Spleen (tissue), 11 donors: ENCODE measurements around the gene ESYT1. TPM values are rescaled to one million over a fixed set of nuclear protein-coding genes. Genes with fewer than 3 reads are reported as not detected.

Experiments used
- DNase-seq: peaks from one replicate; pipeline ENCODE4 v3.0.0-alpha.2; 2020
- H3K27ac ChIP-seq, 8 donors: fragments of 200-600 bp; sonication (generic) in 7 of 8; 1 replicate in 4 of 8; 2 replicates in 4 of 8; pipeline versions ENCODE4 v1.5.0 to v1.8.0; 2016 to 2021; ENCODE audit warnings: inconsistent platforms in 4 of 8, mild to moderate bottlenecking in 4 of 8, moderate library complexity in 1 of 8
- H3K27me3 ChIP-seq, 7 donors: fragments of 200-600 bp; sonication (generic) in 6 of 7; replicated peaks in 1 of 7; 1 replicate in 4 of 7; 2 replicates in 3 of 7; pipeline versions ENCODE4 v1.5.0 to v1.8.0; 2016 to 2021; ENCODE audit warnings: inconsistent platforms in 3 of 7, mild to moderate bottlenecking in 1 of 7
- H3K36me3 ChIP-seq, 6 donors: fragments of 200-600 bp; sonication (generic) in 5 of 6; 1 replicate in 4 of 6; 2 replicates in 2 of 6; pipeline versions ENCODE4 v1.5.0 to v1.8.0; 2016 to 2021; ENCODE audit warnings: inconsistent platforms in 2 of 6
- H3K4me1 ChIP-seq, 6 donors: fragments of 200-600 bp; sonication (generic) in 5 of 6; 1 replicate in 3 of 6; 2 replicates in 3 of 6; pipeline versions ENCODE4 v1.5.0 to v1.8.0; 2016 to 2021; ENCODE audit warnings: inconsistent platforms in 3 of 6
- H3K4me3 ChIP-seq, 8 donors: fragments of 200-600 bp; sonication (generic) in 7 of 8; 1 replicate in 4 of 8; 2 replicates in 4 of 8; pipeline versions ENCODE4 v1.5.0 to v1.8.0; 2016 to 2021; ENCODE audit warnings: inconsistent platforms in 4 of 8, mild to moderate bottlenecking in 4 of 8, moderate library complexity in 2 of 8
- H3K9me3 ChIP-seq, 8 donors: fragments of 200-600 bp; sonication (generic) in 7 of 8; 1 replicate in 4 of 8; 2 replicates in 4 of 8; pipeline versions ENCODE4 v1.5.0 to v1.8.0; 2016 to 2021; ENCODE audit warnings: inconsistent platforms in 4 of 8
- POLR2A ChIP-seq, 3 donors: fragments of 450-650 bp; IDR thresholded peaks; one replicate each; pipeline ENCODE4 v1.5.1; 2017; ENCODE audit warnings: antibody characterized with exemption in 3 of 3, mild to moderate bottlenecking in 1 of 3
- POLR2AphosphoS5 ChIP-seq, 3 donors: sonication (generic); formaldehyde crosslinking; IDR thresholded peaks; one replicate each; pipeline ENCODE4 v1.5.1; 2017; ENCODE audit warnings: antibody characterized with exemption in 3 of 3
- WGBS, 5 donors: extraction: QIAGEN DNeasy Blood & Tissue Kit in 3 of 5; methylation state at CpG; one replicate each; pipeline versions ENCODE4 v1.1.5 to v1.1.7; 2013 to 2018; 5-methylcytosine and 5-hydroxymethylcytosine counted together
- intact Hi-C: fragments of 100-400 bp; cut with DNase I; formaldehyde crosslinking; loops from one replicate; pipeline ENCODE4 v1.15.0; 2023; ENCODE audit warnings: low total_unique reads
- polyA plus RNA-seq, 3 donors: library from polyadenylated mRNA; stranded (reverse); fragments of 200-250 nt; gene quantifications; one replicate each; pipeline ENCODE4 v1.2.1, GENCODE V29; 2013
- total RNA-seq, 7 donors: library from RNA; depleted of rRNA in 3 of 7; stranded (reverse); fragments of >200 nt in 3 of 7; fragmentation: NEBNext Ultra II Directional in 4 of 7; extraction: Animal tissue kit (Norgen Biotek cat#: 25700) in 4 of 7; gene quantifications; one replicate each; pipeline versions ENCODE4 v1.1.0 to v1.2.1, GENCODE V29; 2016 to 2021
- TF ChIP-seq, protein P1 (sequence below), 11 experiments: fragments of 200-600 bp in 7 of 11; fragments of 450-650 bp in 4 of 11; sonication (generic) in 4 of 11; IDR thresholded peaks in 8 of 11; conservative IDR thresholded peaks in 3 of 11; 1 replicate in 7 of 11; 2 replicates in 4 of 11; pipeline versions ENCODE4 v1.4.0 to v1.8.0; 2016 to 2021; ENCODE audit warnings: antibody characterized with exemption in 11 of 11, inconsistent platforms in 4 of 11, mild to moderate bottlenecking in 1 of 11
- donor health status: healthy with polysubstance abuse.
- donor health status: DM: no; HTN: no; CAD: no; lungs with moderate emphysema.
- donor health status: DM: no; HTN: no; CAD: no.
- donor health status: Bipolar disorder and iron deficiency.
- donor health status: healthy.
- donor health status: DM: no; HTN: no; CAD: no.
- donor health status: DM: yes; HTN: yes; CAD: no.

The ESYT1 gene
- total and polyA plus RNA-seq, 10 donors, result 20.2 to 112 (median 103) TPM

DNA sequence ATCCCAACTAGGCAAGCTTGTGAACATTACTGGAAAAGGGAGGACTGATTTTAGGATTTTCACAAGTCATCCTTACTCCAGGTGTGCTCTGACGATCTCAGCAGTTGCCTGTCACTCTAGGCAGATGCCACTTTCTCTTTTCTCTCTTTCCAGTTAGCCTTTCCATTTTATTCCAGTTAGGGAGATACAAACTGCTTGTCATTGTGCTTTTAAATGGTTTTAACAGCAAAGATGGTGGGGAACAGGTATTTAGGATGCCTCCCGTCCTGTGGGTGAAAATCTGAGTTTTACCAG, 22.5 kb upstream of the ESYT1 start:
- Histone ChIP-seq H3K27ac (peak overlapping the region in 5 of 8 donors; percentile 87 to 94 (median 89)), H3K4me1 (peaks cover 19 to 49% (median 38%) of the 10 kb centered on the region in 6 donors), H3K27me3 (no peaks in the 10 kb centered on the region), H3K9me3 (no peaks in the 10 kb centered on the region), H3K4me3 (peak overlapping the region; percentile 80 to 93 (median 88)), H3K36me3 (peaks cover 3 to 45% (median 41%) of the 10 kb centered on the region in 6 donors)
- TF ChIP-seq, protein P1, sequence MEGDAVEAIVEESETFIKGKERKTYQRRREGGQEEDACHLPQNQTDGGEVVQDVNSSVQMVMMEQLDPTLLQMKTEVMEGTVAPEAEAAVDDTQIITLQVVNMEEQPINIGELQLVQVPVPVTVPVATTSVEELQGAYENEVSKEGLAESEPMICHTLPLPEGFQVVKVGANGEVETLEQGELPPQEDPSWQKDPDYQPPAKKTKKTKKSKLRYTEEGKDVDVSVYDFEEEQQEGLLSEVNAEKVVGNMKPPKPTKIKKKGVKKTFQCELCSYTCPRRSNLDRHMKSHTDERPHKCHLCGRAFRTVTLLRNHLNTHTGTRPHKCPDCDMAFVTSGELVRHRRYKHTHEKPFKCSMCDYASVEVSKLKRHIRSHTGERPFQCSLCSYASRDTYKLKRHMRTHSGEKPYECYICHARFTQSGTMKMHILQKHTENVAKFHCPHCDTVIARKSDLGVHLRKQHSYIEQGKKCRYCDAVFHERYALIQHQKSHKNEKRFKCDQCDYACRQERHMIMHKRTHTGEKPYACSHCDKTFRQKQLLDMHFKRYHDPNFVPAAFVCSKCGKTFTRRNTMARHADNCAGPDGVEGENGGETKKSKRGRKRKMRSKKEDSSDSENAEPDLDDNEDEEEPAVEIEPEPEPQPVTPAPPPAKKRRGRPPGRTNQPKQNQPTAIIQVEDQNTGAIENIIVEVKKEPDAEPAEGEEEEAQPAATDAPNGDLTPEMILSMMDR (IDR thresholded peaks at IDR 0.05 in 8 of 11, conservative IDR thresholded peaks at IDR 0.05 in 3 of 11), result no peak
- TF ChIP-seq POLR2A (IDR thresholded peaks at IDR 0.05), result no peak
- TF ChIP-seq POLR2AphosphoS5 (IDR thresholded peaks at IDR 0.05), result no peak
- intact Hi-C loops, result loop anchor here (2.0 kb wide), 1 partner anchor 59 kb away; no protein-coding TSS in a partner anchor
- 21 to 33% (median 28%) methylated on average over 2 of the region's 2 CpGs for WGBS, 5 donors
- no peak for DNase-seq

DNA sequence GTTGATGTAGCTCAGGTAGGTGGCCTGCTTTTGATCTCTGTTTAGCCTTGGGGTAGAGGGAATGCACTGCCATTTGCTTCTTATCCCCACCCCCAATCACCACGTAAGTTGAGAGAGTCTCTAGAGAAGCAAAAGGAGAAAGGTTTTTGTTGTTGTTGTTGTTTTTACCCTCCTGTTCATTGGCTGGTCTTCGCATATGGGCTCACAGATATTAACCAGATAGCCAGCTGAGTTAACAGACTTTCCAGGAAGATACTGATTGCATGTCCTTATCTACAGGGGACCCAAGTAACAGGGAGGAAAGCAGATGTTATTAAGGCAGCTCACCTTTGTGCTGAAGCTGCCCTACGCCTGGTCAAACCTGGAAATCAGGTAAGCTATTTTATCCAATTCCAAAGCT, 20.8 kb upstream of the ESYT1 start:
- no peak for DNase-seq
- H3K27me3 ChIP-seq, result no peaks in the 10 kb centered on the region
- peaks cover 5 to 62% (median 58%) of the 10 kb centered on the region in 6 donors for H3K36me3 ChIP-seq

DNA sequence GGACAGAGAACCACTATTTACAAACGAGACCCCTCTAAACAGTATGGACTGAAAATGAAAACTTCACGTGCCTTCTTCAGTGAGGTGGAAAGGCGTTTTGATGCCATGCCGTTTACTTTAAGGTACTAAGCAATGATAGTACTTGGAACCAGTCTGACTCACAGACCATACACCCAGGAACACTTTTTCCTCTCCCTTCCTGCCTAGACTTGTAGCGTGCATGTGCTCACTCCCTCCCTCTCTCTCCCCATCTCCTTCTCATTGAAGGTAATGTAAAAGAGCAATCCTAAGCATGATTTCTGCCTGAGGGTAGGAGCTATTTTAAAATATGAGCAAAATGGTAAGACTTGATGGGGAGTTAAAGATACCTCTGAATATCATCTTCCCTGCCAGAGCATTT, 17.5 kb upstream of the ESYT1 start:
- Histone ChIP-seq H3K27ac (no peak overlapping the region), H3K4me3 (no peak overlapping the region), H3K4me1 (peaks cover 9 to 24% (median 20%) of the 10 kb centered on the region in 6 donors), H3K36me3 (peaks cover 5 to 83% (median 73%) of the 10 kb centered on the region in 6 donors), H3K27me3 (no peaks in the 10 kb centered on the region), H3K9me3 (no peaks in the 10 kb centered on the region)
- WGBS, 5 donors, result 83 to 93% (median 89%) methylated on average over 5 of the region's 5 CpGs
- no peak for DNase-seq
- intact Hi-C loops, result no loop called here
- TF ChIP-seq POLR2AphosphoS5 (IDR thresholded peaks at IDR 0.05), result no peak
- no peak for TF ChIP-seq POLR2A (IDR thresholded peaks at IDR 0.05)
- TF ChIP-seq, protein P1 (IDR thresholded peaks at IDR 0.05 in 8 of 11, conservative IDR thresholded peaks at IDR 0.05 in 3 of 11), result no peak

More for the DNA sequence above, 20.8 kb upstream of the ESYT1 start:
- TF ChIP-seq POLR2A (IDR thresholded peaks at IDR 0.05) (no peak), POLR2AphosphoS5 (IDR thresholded peaks at IDR 0.05) (no peak)
- TF ChIP-seq, protein P1 (IDR thresholded peaks at IDR 0.05 in 8 of 11, conservative IDR thresholded peaks at IDR 0.05 in 3 of 11), result no peak
- 88 to 93% (median 91%) methylated on average over 3 of the region's 3 CpGs for WGBS, 5 donors
- no peak overlapping the region for H3K4me3 ChIP-seq
- no peak overlapping the region for H3K27ac ChIP-seq
- H3K9me3 ChIP-seq, result no peaks in the 10 kb centered on the region
- intact Hi-C loops, result no loop called here
- H3K4me1 ChIP-seq, result peaks cover 19 to 43% (median 38%) of the 10 kb centered on the region in 6 donors

DNA sequence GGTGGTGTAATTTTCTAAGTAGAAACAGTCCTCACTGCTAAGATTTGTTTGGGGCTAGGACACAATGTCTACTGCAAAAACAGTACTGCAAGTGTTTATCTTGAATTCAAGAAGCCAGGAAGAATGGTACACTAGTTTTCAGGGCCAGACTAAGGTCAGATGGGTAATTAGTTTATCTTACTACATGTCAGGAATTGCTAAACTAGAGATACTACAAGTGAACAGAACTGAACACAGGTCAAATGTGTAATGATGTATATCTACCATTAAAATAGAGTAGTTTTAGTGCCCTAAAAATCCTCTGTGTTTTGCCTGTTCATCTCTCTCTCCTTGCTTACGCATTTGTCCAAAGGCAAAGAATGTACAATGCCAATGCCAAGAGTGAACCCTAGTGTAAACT, 14.0 kb upstream of the ESYT1 start:
- WGBS, 5 donors, result 90 to 100% (median 96%) methylated on average over 1 of the region's 1 CpG
- DNase-seq, result no peak
- Histone ChIP-seq H3K27me3 (no peaks in the 10 kb centered on the region), H3K36me3 (peaks cover 5 to 61% (median 47%) of the 10 kb centered on the region in 6 donors), H3K4me3 (no peak overlapping the region), H3K9me3 (no peaks in the 10 kb centered on the region), H3K4me1 (peaks cover 7 to 30% (median 23%) of the 10 kb centered on the region in 6 donors), H3K27ac (peak overlapping the region in 2 of 8 donors; percentile 4 to 23)
- TF ChIP-seq POLR2AphosphoS5 (IDR thresholded peaks at IDR 0.05), result no peak
- intact Hi-C loops, result no loop called here

DNA sequence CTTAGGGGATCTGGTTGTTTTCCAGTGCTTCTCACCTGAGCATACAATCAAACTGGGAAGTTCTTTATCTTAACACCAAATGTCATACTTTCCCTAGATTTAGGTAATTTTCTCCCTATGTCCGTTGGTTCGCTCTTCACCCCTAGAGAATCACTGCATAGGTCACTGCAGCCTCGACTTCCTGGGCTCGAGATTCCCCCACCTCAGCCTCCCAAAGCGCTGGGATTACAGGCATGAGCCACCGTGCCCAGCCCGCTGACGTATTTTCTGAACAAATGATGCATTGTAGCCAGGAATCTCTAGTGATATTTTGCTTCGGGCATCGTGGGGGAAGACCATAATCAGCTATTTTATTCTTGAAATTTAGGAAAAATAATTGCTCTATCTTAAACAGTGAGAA, 12.7 kb upstream of the ESYT1 start:
- no peaks in the 10 kb centered on the region for H3K9me3 ChIP-seq
- TF ChIP-seq POLR2A (IDR thresholded peaks at IDR 0.05), result no peak
- peaks cover 15 to 42% (median 34%) of the 10 kb centered on the region in 6 donors for H3K4me1 ChIP-seq
- H3K27me3 ChIP-seq, result no peaks in the 10 kb centered on the region
- H3K27ac ChIP-seq, result peak overlapping the region; percentile 84 to 98 (median 94)
- H3K36me3 ChIP-seq, result peaks cover 4 to 52% (median 36%) of the 10 kb centered on the region in 6 donors
- no peak for DNase-seq
- peak overlapping the region; percentile 56 to 80 (median 74) for H3K4me3 ChIP-seq
- intact Hi-C loops, result no loop called here
- WGBS, 5 donors, result 53 to 66% (median 61%) methylated on average over 10 of the region's 10 CpGs
